Thyroid gland (tissue), 4 donors: ENCODE measurements around the gene VANGL1.

Experiments used
- POLR2A ChIP-seq, 2 donors: fragments of 450-650 bp; IDR thresholded peaks; one replicate each; pipeline ENCODE4 v1.6.1; 2017; ENCODE audit warnings: antibody characterized with exemption in 2 of 2, mild to moderate bottlenecking in 2 of 2, moderate library complexity in 1 of 2
- TF ChIP-seq, protein P1 (sequence below), 6 experiments: fragments of 200-600 bp in 3 of 6; fragments of 450-650 bp in 3 of 6; sonication (generic) in 3 of 6; IDR thresholded peaks; one replicate each; pipeline ENCODE4 v1.5.1; 2016 to 2019; ENCODE audit warnings: antibody characterized with exemption in 6 of 6, mild to moderate bottlenecking in 2 of 6, inconsistent platforms in 1 of 6, moderate library complexity in 1 of 6

GRCh38 chr1:115656461-115657077 lies 14.8 kb downstream of the VANGL1 start:
- TF ChIP-seq, protein P1, sequence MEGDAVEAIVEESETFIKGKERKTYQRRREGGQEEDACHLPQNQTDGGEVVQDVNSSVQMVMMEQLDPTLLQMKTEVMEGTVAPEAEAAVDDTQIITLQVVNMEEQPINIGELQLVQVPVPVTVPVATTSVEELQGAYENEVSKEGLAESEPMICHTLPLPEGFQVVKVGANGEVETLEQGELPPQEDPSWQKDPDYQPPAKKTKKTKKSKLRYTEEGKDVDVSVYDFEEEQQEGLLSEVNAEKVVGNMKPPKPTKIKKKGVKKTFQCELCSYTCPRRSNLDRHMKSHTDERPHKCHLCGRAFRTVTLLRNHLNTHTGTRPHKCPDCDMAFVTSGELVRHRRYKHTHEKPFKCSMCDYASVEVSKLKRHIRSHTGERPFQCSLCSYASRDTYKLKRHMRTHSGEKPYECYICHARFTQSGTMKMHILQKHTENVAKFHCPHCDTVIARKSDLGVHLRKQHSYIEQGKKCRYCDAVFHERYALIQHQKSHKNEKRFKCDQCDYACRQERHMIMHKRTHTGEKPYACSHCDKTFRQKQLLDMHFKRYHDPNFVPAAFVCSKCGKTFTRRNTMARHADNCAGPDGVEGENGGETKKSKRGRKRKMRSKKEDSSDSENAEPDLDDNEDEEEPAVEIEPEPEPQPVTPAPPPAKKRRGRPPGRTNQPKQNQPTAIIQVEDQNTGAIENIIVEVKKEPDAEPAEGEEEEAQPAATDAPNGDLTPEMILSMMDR (IDR thresholded peaks at IDR 0.05) = no peak
- TF ChIP-seq POLR2A (IDR thresholded peaks at IDR 0.05) = no peak
